ENCODE results near the gene PIBF1.

The PIBF1 gene

GRCh38 chr13:72751220-72751619, 30.7 kb upstream of the PIBF1 start:
- TF ChIP-seq POLR2AphosphoS5 (IDR thresholded peaks at IDR 0.05; ENCODE audit: low read depth, low read length), result no peak
- TF ChIP-seq SIN3A (IDR thresholded peaks at IDR 0.05; ENCODE audit: borderline replicate concordance, insufficient read depth, low read length), result no peak
- TF ChIP-seq TAF1 (IDR thresholded peaks at IDR 0.05; ENCODE audit: borderline replicate concordance, insufficient read depth, low read length), result no peak
- no peak for TF ChIP-seq REST (IDR thresholded peaks at IDR 0.05; ENCODE audit: insufficient read depth in 1 of 2, low read depth in 2 of 2, low read length in 2 of 2)
- no peak for TF ChIP-seq FOXP2 (optimal IDR thresholded peaks at IDR 0.05; ENCODE audit: borderline replicate concordance, extremely low read depth, extremely low read length, insufficient read depth)

- TF ChIP-seq POLR2AphosphoS5 (IDR thresholded peaks at IDR 0.05; ENCODE audit: low read depth, low read length) (no peak), TAF1 (IDR thresholded peaks at IDR 0.05; ENCODE audit: borderline replicate concordance, insufficient read depth, low read length) (no peak), REST (IDR thresholded peaks at IDR 0.05; ENCODE audit: insufficient read depth in 1 of 2, low read depth in 2 of 2, low read length in 2 of 2) (no peak), SIN3A (IDR thresholded peaks at IDR 0.05; ENCODE audit: borderline replicate concordance, insufficient read depth, low read length) (no peak), FOXP2 (optimal IDR thresholded peaks at IDR 0.05; ENCODE audit: borderline replicate concordance, extremely low read depth, extremely low read length, insufficient read depth) (no peak)
Measured at GRCh38 chr13:72754111-72754510, 27.8 kb upstream of the PIBF1 start.

GRCh38 chr13:72757792-72758535, 24.0 kb upstream of the PIBF1 start:
- TF ChIP-seq FOXP2 (optimal IDR thresholded peaks at IDR 0.05; ENCODE audit: borderline replicate concordance, extremely low read depth, extremely low read length, insufficient read depth) (no peak), REST (IDR thresholded peaks at IDR 0.05; ENCODE audit: insufficient read depth in 1 of 2, low read depth in 2 of 2, low read length in 2 of 2) (no peak), TAF1 (IDR thresholded peaks at IDR 0.05; ENCODE audit: borderline replicate concordance, insufficient read depth, low read length) (no peak), POLR2AphosphoS5 (IDR thresholded peaks at IDR 0.05; ENCODE audit: low read depth, low read length) (no peak), SIN3A (IDR thresholded peaks at IDR 0.05; ENCODE audit: borderline replicate concordance, insufficient read depth, low read length) (no peak)

GRCh38 chr13:72760189-72760588, 21.7 kb upstream of the PIBF1 start:
- no peak for TF ChIP-seq POLR2AphosphoS5 (IDR thresholded peaks at IDR 0.05; ENCODE audit: low read depth, low read length)
- TF ChIP-seq FOXP2 (optimal IDR thresholded peaks at IDR 0.05; ENCODE audit: borderline replicate concordance, extremely low read depth, extremely low read length, insufficient read depth), result no peak
- no peak for TF ChIP-seq TAF1 (IDR thresholded peaks at IDR 0.05; ENCODE audit: borderline replicate concordance, insufficient read depth, low read length)
- TF ChIP-seq SIN3A (IDR thresholded peaks at IDR 0.05; ENCODE audit: borderline replicate concordance, insufficient read depth, low read length), result no peak
- no peak for TF ChIP-seq REST (IDR thresholded peaks at IDR 0.05; ENCODE audit: insufficient read depth in 1 of 2, low read depth in 2 of 2, low read length in 2 of 2)

Data from PFSK-1 (cell line).